Vagina (tissue), 2 donors: ENCODE measurements around the gene MAD2L1BP.

Source experiments
- CTCF ChIP-seq, 3 experiments: fragments of 450-650 bp in 2 of 3; fragments of 200-600 bp in 1 of 3; sonication (generic) in 1 of 3; IDR thresholded peaks; one replicate each; pipeline ENCODE4 v1.5.1; 2017 to 2019; ENCODE audit warnings: antibody characterized with exemption in 3 of 3, mild to moderate bottlenecking in 2 of 3, moderate library complexity in 2 of 3
- POLR2A ChIP-seq, 2 donors: fragments of 450-650 bp; IDR thresholded peaks; one replicate each; pipeline ENCODE4 v1.6.1; 2017; ENCODE audit warnings: antibody characterized with exemption in 2 of 2, mild to moderate bottlenecking in 2 of 2, moderate library complexity in 2 of 2

DNA sequence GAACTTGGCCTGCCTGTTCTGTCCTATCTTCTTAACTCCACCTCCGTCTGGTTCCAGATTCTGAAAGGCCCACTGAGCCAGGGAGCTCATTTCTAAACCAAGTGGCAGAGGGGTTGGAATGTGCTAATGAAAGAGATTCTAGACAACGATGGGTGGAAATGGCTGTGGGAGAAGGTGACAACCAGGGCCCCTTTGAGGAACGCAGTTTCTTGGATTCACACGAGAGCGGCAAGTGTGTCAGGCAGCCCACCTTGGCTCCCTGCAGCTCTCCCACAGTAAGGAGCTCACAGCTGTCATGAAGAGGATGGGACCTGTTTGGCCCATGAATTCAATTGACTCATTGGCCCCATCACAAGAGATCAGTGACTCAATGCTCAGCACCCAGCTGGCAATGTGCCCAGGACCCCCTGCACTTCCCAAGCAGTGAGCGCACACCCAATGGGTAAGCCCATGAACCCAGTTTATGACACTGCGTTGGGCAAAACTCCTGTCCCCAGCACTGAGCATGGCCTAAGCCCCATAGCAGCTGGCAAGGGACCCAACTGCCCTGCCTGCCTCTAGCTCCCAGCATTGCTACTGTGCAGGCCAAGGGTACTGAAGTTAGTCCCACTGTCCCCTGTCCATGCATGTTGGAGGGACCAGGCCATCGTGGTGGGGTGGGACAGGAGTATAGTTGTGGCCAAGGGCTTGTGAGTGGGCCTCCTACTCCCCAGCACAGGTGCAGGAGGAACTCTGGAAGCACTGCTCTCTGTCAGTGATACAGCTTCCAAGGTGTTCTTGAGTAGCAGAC is 35.6 kb downstream of the MAD2L1BP start:
- TF ChIP-seq POLR2A (IDR thresholded peaks at IDR 0.05) (no peak), CTCF (IDR thresholded peaks at IDR 0.05) (no peak)
